IgD-negative memory B cell (primary cell): ENCODE results near the gene KRT40. TPM values are rescaled to one million over a fixed set of nuclear protein-coding genes. Genes with fewer than 3 reads are reported as not detected.

ENCODE experiments used
- polyA plus RNA-seq: library from polyadenylated mRNA; unstranded; fragments of 300-500 nt; fragmentation: Illumina TruSeq; gene quantifications from one replicate; pipeline ENCODE4 v1.2.3, GENCODE V29; 2021

The KRT40 gene
- polyA plus RNA-seq, 1 donor from 2014 or later = not detected

Other genes starting within 250 kb of the KRT40 start
- not detected for gene KRT25, start 229.0 kb downstream of the KRT40 start, polyA plus RNA-seq
- not detected for gene KRT26, start 212.1 kb downstream of the KRT40 start, polyA plus RNA-seq
- gene KRT27, start 201.8 kb downstream of the KRT40 start, polyA plus RNA-seq = not detected
- not detected for gene KRT28, start 184.4 kb downstream of the KRT40 start, polyA plus RNA-seq
- gene KRT10, start 161.7 kb downstream of the KRT40 start, polyA plus RNA-seq = 201 TPM
- not detected for gene KRT12, start 117.1 kb downstream of the KRT40 start, polyA plus RNA-seq
- gene KRT20, start 99.1 kb downstream of the KRT40 start, polyA plus RNA-seq = not detected
- not detected for gene KRT23, start 46.7 kb downstream of the KRT40 start, polyA plus RNA-seq
- not detected for gene KRT39, start 17.4 kb downstream of the KRT40 start, polyA plus RNA-seq
- not detected for gene KRTAP3-3, start 9.8 kb upstream of the KRT40 start, polyA plus RNA-seq
- not detected for gene KRTAP3-2, start 15.6 kb upstream of the KRT40 start, polyA plus RNA-seq
- gene KRTAP3-1, start 24.8 kb upstream of the KRT40 start, polyA plus RNA-seq = not detected
- not detected for gene KRTAP1-5, start 42.9 kb upstream of the KRT40 start, polyA plus RNA-seq
- gene KRTAP1-4, start 45.9 kb upstream of the KRT40 start, polyA plus RNA-seq = not detected
- not detected for gene KRTAP1-3, start 50.5 kb upstream of the KRT40 start, polyA plus RNA-seq
- not detected for gene KRTAP1-1, start 57.1 kb upstream of the KRT40 start, polyA plus RNA-seq
- not detected for gene KRTAP2-1, start 63.0 kb upstream of the KRT40 start, polyA plus RNA-seq
- gene KRTAP2-2, start 70.9 kb upstream of the KRT40 start, polyA plus RNA-seq = not detected
- gene KRTAP2-3, start 75.8 kb upstream of the KRT40 start, polyA plus RNA-seq = not detected
- gene KRTAP2-4, start 81.6 kb upstream of the KRT40 start, polyA plus RNA-seq = not detected
- gene KRTAP4-7, start 99.8 kb upstream of the KRT40 start, polyA plus RNA-seq = not detected
- not detected for gene KRTAP4-8, start 113.8 kb upstream of the KRT40 start, polyA plus RNA-seq
- gene KRTAP4-16, start 117.9 kb upstream of the KRT40 start, polyA plus RNA-seq = not detected
- gene KRTAP4-9, start 121.1 kb upstream of the KRT40 start, polyA plus RNA-seq = not detected
- gene KRTAP4-11, start 134.0 kb upstream of the KRT40 start, polyA plus RNA-seq = not detected
- not detected for gene KRTAP4-12, start 139.9 kb upstream of the KRT40 start, polyA plus RNA-seq
- not detected for gene KRTAP4-6, start 156.2 kb upstream of the KRT40 start, polyA plus RNA-seq
- gene KRTAP4-5, start 165.5 kb upstream of the KRT40 start, polyA plus RNA-seq = not detected
- gene KRTAP4-4, start 176.4 kb upstream of the KRT40 start, polyA plus RNA-seq = not detected
- not detected for gene KRTAP4-3, start 183.9 kb upstream of the KRT40 start, polyA plus RNA-seq
- gene KRTAP4-2, start 193.9 kb upstream of the KRT40 start, polyA plus RNA-seq = not detected
- gene KRTAP4-1, start 200.6 kb upstream of the KRT40 start, polyA plus RNA-seq = not detected
- not detected for gene KRTAP9-1, start 205.6 kb upstream of the KRT40 start, polyA plus RNA-seq
- not detected for gene KRTAP9-2, start 242.3 kb upstream of the KRT40 start, polyA plus RNA-seq
- not detected for gene KRTAP9-3, start 248.1 kb upstream of the KRT40 start, polyA plus RNA-seq